GM21423 (cell line): ENCODE results near the gene NXPH2.
A peak's percentile ranks its signal among the peaks of the same experiment; 100 is the strongest.
"Not testable (repeated sequence)": the region's sequence is repeated elsewhere in the genome, so short reads cannot be mapped to it uniquely, and the experiment has no call there.

ENCODE experiments used
- ATAC-seq: cut with Tn5 transposase; IDR thresholded peaks from one replicate; pipeline ENCODE4 v1.9.1; 2021; ENCODE audit warnings: mild to moderate bottlenecking, moderate library complexity; ENCODE audit not compliant: unreplicated experiment

The NXPH2 gene

GRCh38 chr2:138712212-138712979, 67.8 kb downstream of the NXPH2 start:
- peak; percentile 92 for ATAC-seq

DNA sequence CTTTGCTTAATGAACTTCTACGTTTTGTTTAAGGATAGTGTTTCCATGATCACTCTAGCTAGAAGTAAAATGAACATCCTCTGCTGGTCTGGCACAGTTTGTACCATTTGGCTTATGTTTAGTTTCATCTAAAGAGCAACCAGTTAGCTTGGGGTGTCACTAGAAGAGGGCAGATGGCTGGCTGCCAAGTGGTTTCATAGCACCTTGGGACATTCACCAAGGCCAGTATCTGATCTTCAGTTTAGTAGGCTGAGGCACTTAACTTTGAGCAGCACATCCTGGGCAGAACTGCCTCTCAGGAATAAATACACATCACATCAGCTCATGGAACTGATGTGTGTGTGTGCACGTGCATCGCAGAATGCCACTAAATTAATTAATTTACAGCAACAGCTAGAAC, 68.4 kb downstream of the NXPH2 start:
- ATAC-seq, result peak; percentile 53

DNA sequence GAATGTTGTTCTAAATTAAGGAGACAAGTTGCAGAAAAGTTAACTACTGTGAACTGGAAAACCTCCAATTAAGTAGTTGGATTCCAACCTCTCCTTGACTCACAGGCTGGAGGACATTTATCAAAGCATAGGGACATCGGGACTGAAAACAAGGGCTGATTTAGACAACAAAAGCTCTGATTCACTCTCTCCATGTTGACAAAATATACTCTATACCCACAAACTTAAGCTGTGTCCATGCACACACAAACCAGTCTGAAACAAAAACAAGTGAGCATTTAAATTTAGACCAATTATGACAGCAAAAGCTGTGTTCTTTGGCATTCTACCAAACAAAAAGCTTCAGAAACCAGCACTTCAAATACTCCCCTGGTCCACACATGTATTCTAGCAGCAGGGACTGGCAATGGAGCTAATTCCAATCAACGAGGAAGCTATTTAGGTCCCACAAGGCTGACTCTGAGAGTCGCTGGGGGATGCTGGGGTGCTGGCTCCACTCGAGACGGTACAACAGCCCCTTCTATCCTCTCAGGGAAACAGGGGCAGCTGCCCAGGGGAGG, 71.4 kb downstream of the NXPH2 start:
- no peak for ATAC-seq

- ATAC-seq, result no peak
Observed at GRCh38 chr2:138707392-138708074, 72.7 kb downstream of the NXPH2 start.

DNA sequence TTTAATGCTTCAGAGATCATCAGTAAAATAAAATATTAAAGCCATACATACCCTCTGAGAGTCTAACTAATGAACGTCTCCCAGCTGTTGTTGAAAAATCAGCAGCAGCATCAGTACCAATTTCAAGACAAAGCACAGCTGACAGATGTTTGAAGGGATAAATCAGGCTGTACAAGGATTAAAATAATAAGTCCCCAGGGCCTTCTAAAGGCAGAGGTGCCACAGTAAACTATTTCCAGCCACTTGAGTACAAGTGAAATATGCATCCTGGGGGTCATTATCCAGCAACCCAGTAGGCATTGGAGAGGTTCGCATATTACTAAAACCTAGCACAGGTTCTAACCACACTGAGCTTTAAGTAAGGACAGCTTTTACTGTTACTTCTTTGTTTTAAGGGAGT, 76.9 kb downstream of the NXPH2 start:
- no peak for ATAC-seq

- no peak for ATAC-seq
Observed at GRCh38 chr2:138700716-138701115, 79.5 kb downstream of the NXPH2 start.

- no peak for ATAC-seq
Observed at GRCh38 chr2:138699421-138699820, 80.8 kb downstream of the NXPH2 start.

- ATAC-seq, result no peak
Observed at GRCh38 chr2:138698428-138698827, 81.8 kb downstream of the NXPH2 start.

DNA sequence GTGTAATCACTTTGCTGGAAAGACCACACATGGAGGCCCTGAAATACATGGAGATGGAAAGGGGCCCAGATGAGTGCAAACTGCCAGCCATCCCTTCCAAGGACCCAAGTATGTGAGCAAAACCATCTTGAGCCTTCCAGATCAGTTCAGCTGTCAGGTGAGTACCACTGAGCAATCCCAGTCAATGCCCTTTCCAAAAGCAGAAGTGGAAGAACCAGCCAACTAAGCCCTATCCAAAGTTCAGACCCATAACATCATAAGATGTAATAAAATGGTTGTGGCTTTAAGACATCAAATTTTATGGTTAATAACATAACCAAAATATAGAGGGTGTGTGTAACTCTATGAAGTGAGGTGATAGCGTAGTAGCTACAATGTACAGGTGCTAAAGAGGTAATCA, 88.5 kb downstream of the NXPH2 start:
- no peak for ATAC-seq

DNA sequence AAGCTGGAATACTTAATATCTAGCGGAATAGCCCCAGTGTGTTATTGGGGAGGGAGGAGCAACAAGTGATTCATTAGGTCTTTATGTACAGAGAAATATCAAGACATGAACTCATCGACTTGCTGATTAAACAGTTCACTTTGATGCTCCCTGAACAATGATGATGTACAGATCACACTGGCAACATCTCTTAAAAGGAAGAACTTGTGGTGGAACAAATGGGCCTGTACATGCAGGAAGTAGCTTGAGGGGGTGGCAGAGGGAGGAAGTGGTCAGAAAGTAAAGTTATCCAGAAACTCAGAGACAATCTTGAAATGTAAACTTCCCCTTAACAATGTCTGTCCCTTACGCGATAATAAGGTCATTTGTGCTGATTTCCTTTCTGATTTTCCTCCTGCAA, 90.5 kb downstream of the NXPH2 start:
- peak; percentile 87 for ATAC-seq

DNA sequence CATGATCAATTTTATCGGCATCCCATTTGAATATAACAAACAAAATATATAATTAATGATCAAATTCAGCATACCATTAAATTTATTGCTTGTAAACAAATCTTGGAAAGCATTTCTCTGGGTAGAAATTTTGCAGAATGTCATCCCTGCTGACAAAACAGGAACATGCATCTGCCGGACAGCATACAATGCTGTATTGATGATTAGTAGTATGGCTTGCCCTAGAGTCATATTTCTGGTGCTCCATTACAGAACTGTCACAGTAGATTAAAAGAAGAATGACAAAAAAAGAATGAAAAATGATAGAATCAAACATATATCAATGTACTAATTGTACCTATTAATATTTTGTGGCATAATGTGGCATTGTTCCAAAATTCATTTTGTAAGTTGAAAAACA, 98.0 kb downstream of the NXPH2 start:
- ATAC-seq, result no peak

DNA sequence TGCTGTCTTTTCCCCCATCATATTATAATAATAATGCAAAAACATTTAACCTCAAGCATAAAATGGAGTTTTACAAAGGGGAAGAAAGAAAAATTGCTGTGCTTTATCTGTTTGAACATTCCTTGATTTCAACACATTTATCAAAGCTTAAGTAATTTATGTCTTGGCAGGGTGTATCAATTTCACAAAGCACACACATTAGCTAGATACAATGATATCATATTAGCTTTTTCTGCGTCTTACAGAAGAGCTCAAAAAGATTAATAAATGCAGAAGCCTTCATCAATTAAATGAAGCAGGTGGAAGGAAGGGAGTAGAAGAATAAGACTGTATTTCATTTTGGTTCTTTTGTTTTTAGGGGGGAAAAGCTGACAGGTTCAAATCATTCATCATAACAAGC, 103.0 kb downstream of the NXPH2 start:
- ATAC-seq, result no peak

DNA sequence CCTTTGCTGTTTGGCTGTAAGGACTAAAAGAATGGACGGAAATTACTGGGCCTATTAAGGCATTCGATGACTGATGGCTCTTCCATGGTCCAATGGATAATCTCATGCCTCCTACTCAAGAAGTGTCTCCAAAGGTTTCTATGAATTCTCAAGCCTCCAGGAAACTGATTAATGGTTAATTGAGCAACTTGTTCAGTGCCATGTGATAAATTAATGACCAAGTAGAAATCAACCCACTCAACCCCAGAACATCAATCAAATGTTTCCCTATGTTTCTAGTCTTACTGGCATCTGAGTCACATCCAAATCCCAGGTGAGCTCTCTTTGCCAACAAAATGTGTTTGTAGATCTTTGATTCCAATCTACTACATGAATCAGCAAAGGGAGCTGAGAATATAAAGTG, 103.6 kb downstream of the NXPH2 start:
- ATAC-seq, result no peak

- no peak for ATAC-seq
Observed at GRCh38 chr2:138671566-138671965, 108.6 kb downstream of the NXPH2 start.

DNA sequence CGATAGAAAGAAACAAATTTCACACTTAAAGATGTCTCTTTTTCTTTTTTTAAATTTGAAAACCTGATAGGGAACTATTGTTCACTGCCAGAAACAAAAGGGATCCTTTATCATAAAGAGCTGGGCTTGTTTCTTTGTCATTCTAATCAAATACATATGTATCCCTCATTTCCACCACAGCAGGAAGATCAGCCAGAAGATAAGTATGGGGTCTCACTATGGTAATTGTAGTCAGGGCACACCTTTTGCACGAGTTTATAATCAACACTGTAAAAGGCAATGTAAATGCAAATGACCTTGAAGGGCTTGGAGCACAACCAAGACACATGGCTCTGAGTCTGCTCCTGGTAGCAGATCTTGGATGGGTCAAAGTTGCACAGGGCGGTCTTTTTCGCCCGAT, 109.5 kb downstream of the NXPH2 start:
- no peak for ATAC-seq

DNA sequence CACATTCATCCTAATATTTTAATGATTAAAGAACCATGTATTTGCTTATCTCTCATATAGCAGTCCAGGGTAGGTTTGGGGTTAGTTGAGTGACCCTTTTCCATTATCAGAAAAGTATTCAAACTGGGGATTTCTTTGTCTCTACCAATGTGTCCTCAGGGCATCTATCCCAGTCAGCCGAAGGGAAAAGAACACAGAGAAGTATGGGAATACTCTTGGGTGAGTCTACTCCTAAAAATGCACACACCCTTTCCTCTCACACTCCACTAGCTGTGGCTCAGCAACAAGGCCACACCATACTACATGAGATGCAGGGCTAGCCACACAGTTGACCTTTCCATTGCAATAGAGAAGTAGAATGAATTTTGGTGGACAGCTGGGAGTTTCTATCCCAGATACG, 114.3 kb downstream of the NXPH2 start:
- ATAC-seq, result no peak

- no peak for ATAC-seq
Observed at GRCh38 chr2:138658187-138658894, 121.8 kb downstream of the NXPH2 start.

DNA sequence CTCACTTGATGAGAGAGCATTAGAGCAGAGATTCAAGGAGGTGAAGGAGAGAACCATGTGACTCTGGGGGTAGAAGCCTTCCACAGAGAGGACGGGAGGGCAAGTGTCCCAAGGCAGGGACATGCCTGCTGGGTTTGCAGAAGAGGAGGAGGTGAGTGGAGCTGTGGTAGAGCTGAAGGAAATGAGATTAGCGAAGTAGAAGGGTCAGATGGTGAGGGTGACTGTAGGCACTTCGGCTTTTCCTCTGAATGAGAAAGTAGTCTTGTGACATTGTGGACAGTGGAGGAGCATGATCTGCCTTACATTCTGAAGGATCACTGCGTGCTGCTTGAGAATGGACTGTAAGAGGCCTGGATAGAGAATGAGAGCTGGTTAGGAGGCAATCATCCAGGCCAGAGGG, 126.0 kb downstream of the NXPH2 start:
- no peak for ATAC-seq

- ATAC-seq, result no peak
Observed at GRCh38 chr2:138652378-138652777, 127.8 kb downstream of the NXPH2 start.

DNA sequence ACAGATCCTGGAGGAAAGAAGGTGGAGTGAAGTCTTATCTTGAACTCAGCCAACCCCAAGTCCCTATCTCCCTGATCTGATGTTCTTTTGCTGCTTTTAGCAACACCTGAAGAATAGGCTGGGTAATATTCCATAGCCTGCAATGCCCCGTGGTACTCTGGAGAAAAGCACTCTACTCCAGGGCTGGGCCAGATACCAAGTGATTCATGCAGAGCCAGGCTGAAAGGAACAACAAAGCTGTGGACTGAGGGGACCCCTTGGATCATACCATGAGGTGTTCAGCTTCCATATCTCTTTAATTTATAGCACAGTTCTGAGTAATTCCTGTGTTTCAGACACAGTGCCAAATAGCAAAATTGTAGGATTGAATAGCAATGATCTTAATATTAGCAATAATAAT, 130.6 kb downstream of the NXPH2 start:
- no peak for ATAC-seq

DNA sequence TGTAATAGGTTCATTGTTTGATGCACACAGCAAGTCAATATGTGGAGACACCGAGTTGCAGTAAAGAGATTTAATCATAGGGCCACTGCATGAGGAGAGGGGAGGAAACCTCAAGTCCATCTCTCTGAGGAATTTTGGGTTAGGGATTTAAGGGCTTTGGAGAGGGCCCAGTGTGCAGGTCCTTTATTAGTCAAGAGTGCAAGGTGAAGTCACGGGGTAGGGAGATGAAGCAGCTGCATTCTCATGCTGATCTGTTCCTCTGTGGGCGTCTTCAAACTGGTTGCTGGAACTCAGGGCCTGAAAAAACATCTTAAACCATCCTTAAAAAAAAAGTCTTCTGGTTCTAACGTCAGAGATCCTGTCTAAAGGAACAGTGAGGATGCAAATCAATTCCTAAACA, 131.6 kb downstream of the NXPH2 start:
- no peak for ATAC-seq

- not testable (repeated sequence) for ATAC-seq
Observed at GRCh38 chr2:138644776-138645175, 135.4 kb downstream of the NXPH2 start.
